T47D (cell line): ENCODE results near the gene C5.
"Not testable (repeated sequence)": the region's sequence is repeated elsewhere in the genome, so short reads cannot be mapped to it uniquely, and the experiment has no call there.

Experiments
- DNase-seq, 2 experiments: peaks; one replicate each; pipeline versions ENCODE4 v3.0.0 to v3.0.0-alpha.2; 2011 to 2012; ENCODE audit warnings: low read depth in 1 of 2, low spot score in 1 of 2
- JUND ChIP-seq: IDR thresholded peaks from 2 replicates; pipeline ENCODE4 v1.6.1; 2012; ENCODE audit warnings: low read depth
- in situ Hi-C: cut with HindIII; loops from 2 replicates; pipeline ENCODE4 v1.10.0; 2016; ENCODE audit warnings: low sequenced_read_pairs, low pct_unique_long_range_greater_than_20kb

Gene C5

GRCh38 chr9:121050128-121050988 is at the start of gene C5:
C5 (minus strand) TSS chr9:121050275; CDS start chr9:121050246, 29 bp downstream.
- no peak for DNase-seq
- no peak for TF ChIP-seq JUND
- in situ Hi-C loops = no loop called here

GRCh38 chr9:121098567-121099198 is 48.6 kb upstream of the C5 start:
- TF ChIP-seq JUND = no peak
- in situ Hi-C loops = no loop called here
- no peak for DNase-seq

GRCh38 chr9:121095057-121095456 is 45.0 kb upstream of the C5 start:
- no peak for TF ChIP-seq JUND
- DNase-seq = no peak
- in situ Hi-C loops = no loop called here

GRCh38 chr9:121090743-121091142 is 40.7 kb upstream of the C5 start:
- DNase-seq, in situ Hi-C loops: not testable (repeated sequence)

GRCh38 chr9:121088576-121088975 is 38.5 kb upstream of the C5 start:
- DNase-seq = no peak
- in situ Hi-C loops = no loop called here
- TF ChIP-seq JUND = no peak

GRCh38 chr9:121085661-121086060 is 35.6 kb upstream of the C5 start:
- in situ Hi-C loops = no loop called here
- TF ChIP-seq JUND = no peak
- DNase-seq = no peak

- in situ Hi-C loops = no loop called here
- DNase-seq = peak in 1 of 2 experiments; percentile 64
- TF ChIP-seq JUND = no peak
These were observed 32.0 kb upstream of the C5 start for GRCh38 chr9:121082075-121082474.

- no peak for DNase-seq
- TF ChIP-seq JUND = no peak
- in situ Hi-C loops = no loop called here
These were observed 25.4 kb upstream of the C5 start for GRCh38 chr9:121075251-121076036.

- in situ Hi-C loops = no loop called here
- DNase-seq = peak; percentile 85 to 94
- no peak for TF ChIP-seq JUND
These were observed 24.5 kb upstream of the C5 start, which contains the start of gene CNTRL for GRCh38 chr9:121074370-121075250. CNTRL (plus strand) TSS chr9:121074955; CDS start chr9:121088327, 13,372 bp downstream.

- in situ Hi-C loops = no loop called here
- no peak for DNase-seq
- TF ChIP-seq JUND = no peak
These were observed 23.0 kb upstream of the C5 start for GRCh38 chr9:121073038-121073437.

GRCh38 chr9:121071756-121072421 is 21.8 kb upstream of the C5 start:
- in situ Hi-C loops = no loop called here
- DNase-seq = peak; percentile 61 to 66
- no peak for TF ChIP-seq JUND
